ENCODE measurements around the gene TASOR. TPM values are rescaled to one million over a fixed set of nuclear protein-coding genes. Genes with fewer than 3 reads are reported as not detected.

TASOR gene
- total RNA-seq, 4 donors from 2014 or later = 59.2 to 204 (median 85.2) TPM

DNA sequence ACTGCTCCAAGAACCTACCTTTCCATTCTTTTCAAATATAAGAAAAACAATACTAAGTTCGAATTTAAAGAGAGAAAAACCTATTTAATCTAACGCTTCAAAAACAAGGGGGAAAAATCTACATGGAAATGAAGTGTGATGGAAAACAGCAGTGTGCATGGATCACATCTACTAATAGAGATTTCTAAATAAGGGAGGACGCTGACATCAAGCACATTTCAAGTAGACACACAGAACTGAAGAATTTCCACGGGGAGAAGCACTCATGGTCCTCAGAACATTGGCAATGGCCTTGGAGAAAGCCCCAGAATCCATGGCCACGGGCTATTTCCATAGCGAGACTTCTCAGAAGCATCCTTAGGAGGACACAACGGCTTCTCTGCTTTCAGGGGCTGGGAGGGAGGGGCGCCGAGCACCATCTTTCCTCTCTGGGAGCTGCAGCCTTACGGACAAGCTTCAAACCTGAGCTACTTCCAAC, 1.0 kb downstream of the TASOR start:
- H3K27ac ChIP-seq = peak overlapping the region; percentile 99
- TF ChIP-seq, protein P1, sequence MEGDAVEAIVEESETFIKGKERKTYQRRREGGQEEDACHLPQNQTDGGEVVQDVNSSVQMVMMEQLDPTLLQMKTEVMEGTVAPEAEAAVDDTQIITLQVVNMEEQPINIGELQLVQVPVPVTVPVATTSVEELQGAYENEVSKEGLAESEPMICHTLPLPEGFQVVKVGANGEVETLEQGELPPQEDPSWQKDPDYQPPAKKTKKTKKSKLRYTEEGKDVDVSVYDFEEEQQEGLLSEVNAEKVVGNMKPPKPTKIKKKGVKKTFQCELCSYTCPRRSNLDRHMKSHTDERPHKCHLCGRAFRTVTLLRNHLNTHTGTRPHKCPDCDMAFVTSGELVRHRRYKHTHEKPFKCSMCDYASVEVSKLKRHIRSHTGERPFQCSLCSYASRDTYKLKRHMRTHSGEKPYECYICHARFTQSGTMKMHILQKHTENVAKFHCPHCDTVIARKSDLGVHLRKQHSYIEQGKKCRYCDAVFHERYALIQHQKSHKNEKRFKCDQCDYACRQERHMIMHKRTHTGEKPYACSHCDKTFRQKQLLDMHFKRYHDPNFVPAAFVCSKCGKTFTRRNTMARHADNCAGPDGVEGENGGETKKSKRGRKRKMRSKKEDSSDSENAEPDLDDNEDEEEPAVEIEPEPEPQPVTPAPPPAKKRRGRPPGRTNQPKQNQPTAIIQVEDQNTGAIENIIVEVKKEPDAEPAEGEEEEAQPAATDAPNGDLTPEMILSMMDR (IDR thresholded peaks at IDR 0.05) = no peak
- TF ChIP-seq POLR2A (IDR thresholded peaks at IDR 0.05) = no peak
- H3K36me3 ChIP-seq = no peaks in the 10 kb centered on the region
- intact Hi-C loops (cut with DNase I; ENCODE audit: low total_unique reads) = no loop called here
- no peaks in the 10 kb centered on the region for H3K9me3 ChIP-seq
- peak overlapping the region; percentile 76 to 95 for H3K4me3 ChIP-seq
- H3K4me1 ChIP-seq = peaks cover 0 to 6% of the 10 kb centered on the region in 2 donors
- no peaks in the 10 kb centered on the region for H3K27me3 ChIP-seq
- DNase-seq = peak in 1 of 2 donors; percentile 64

DNA sequence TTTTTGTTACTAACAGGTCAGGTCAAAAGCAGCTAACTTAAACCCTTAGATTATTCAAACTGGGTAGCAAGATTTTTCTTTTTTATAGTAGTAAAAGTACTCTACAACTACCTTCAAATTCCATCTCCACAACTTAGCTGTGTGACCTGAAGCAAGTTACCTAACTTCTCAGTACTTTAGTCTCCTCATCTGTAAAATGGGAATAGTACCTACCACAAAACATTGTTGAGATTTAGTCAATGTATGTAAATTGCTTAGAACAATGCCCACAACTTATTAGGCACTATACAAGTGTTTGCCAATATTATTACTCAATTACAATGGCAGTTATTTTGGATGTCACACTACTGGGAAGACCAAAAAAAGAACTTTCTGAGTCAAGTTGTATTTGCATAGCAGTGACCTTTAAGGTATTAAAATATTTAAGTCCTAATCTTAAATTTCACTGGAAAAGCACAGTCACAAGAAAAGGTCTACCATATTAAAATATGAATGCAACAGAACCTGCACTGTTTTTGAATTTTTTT, 2.9 kb downstream of the TASOR start:
- Histone ChIP-seq H3K27me3 (no peaks in the 10 kb centered on the region), H3K4me3 (no peak overlapping the region), H3K27ac (no peak overlapping the region), H3K9me3 (no peaks in the 10 kb centered on the region), H3K36me3 (no peaks in the 10 kb centered on the region), H3K4me1 (peaks cover 0 to 6% of the 10 kb centered on the region in 2 donors)
- intact Hi-C loops (cut with DNase I; ENCODE audit: low total_unique reads) = no loop called here
- TF ChIP-seq, protein P1 (IDR thresholded peaks at IDR 0.05) = no peak
- TF ChIP-seq POLR2A (IDR thresholded peaks at IDR 0.05) = no peak
- no peak for DNase-seq

DNA sequence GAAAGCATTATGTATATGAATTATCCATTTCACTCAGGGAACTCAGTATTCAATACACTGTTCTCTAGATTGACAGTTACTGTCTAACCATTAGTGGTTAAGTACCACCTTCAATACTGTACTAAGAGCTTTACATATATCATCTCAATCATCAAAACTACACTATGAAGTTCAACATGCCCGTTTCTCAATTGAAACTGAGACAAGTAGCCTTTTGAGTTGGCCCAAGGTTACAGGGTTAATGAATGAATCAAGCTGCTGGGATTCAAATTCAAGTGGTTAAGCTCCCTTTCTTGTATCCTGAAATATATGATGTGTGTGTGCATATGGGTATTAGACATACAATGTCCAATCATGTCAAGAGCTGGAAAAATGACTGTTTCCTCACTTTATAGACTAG, 5.8 kb downstream of the TASOR start:
- Histone ChIP-seq H3K4me3 (no peak overlapping the region), H3K36me3 (no peaks in the 10 kb centered on the region), H3K9me3 (no peaks in the 10 kb centered on the region), H3K4me1 (peaks cover 0 to 6% of the 10 kb centered on the region in 2 donors), H3K27ac (no peak overlapping the region), H3K27me3 (no peaks in the 10 kb centered on the region)
- intact Hi-C loops (cut with DNase I; ENCODE audit: low total_unique reads) = no loop called here
- TF ChIP-seq POLR2A (IDR thresholded peaks at IDR 0.05) = no peak
- TF ChIP-seq, protein P1 (IDR thresholded peaks at IDR 0.05) = no peak
- no peak for DNase-seq

DNA sequence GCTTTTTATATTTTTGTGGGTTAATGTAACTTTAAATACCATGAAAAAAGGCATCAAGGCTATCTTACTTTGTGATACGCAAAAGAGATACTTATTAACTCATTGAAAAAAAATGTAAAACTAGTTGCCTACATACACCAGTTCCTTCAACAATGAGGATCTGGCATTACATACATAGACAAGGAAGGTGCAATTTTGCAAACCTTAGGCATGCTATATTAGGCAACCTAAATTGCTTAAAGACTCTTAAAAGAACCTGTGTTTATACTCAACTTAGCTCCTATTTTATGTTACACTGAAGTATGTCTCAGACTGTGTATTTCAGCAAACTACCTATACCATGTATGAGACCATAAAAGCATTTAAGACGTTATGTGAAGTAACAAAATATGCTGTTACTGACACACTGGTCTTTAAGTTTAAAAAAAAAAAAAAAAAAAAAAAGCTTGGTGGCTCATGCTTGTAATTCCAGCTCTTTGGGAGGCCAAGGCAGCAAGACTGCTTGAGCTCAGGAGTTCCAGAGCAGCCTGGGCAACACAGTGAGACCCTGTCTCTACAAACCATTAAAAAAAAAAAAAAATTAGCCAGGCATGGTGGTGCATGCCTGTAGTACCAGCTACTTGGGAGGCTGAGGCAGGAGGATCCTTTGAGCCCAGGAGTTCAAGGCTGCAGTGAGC, 9.1 kb downstream of the TASOR start:
- no peak overlapping the region for H3K4me3 ChIP-seq
- no peaks in the 10 kb centered on the region for H3K27me3 ChIP-seq
- intact Hi-C loops (cut with DNase I; ENCODE audit: low total_unique reads) = no loop called here
- H3K27ac ChIP-seq = no peak overlapping the region
- no peak for TF ChIP-seq POLR2A (IDR thresholded peaks at IDR 0.05)
- H3K9me3 ChIP-seq = no peaks in the 10 kb centered on the region
- H3K4me1 ChIP-seq = no peaks in the 10 kb centered on the region
- no peaks in the 10 kb centered on the region for H3K36me3 ChIP-seq
- no peak for DNase-seq

DNA sequence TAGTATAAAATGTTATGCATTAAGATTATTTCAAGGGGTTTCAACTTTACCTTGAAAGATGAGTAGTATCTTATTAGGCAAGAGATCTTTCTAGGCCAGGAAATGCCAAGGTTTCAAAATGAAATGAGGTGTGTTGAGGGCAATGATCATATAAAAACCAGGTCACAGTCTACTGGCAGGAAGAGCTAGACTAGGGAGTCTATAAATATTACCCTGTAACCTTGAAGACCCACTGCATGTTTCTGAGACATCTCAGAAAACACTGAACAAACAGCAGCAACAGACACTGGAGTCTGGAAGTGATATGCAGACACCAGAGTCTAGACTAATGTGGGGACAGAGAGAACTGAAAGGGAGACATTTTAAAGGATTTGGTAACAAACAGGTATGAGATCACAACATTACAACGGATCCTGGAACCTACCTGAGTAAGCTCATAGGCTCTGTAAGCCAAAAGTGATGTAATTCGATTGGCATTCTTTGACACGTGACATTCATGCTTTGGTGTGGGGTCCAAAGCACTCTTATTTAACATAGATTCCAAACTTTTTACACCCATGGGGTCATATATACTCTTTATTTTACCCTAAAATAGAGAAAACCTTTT, 15.0 kb downstream of the TASOR start:
- no peak for DNase-seq
- Histone ChIP-seq H3K27me3 (no peaks in the 10 kb centered on the region), H3K36me3 (no peaks in the 10 kb centered on the region), H3K27ac (no peak overlapping the region), H3K9me3 (no peaks in the 10 kb centered on the region), H3K4me1 (no peaks in the 10 kb centered on the region), H3K4me3 (no peak overlapping the region)
- no peak for TF ChIP-seq POLR2A (IDR thresholded peaks at IDR 0.05)
- TF ChIP-seq, protein P1 (IDR thresholded peaks at IDR 0.05) = no peak
- intact Hi-C loops (cut with DNase I; ENCODE audit: low total_unique reads) = no loop called here
